ENCODE data around the gene SRL. TPM values are rescaled to one million over a fixed set of nuclear protein-coding genes. Genes with fewer than 3 reads are reported as not detected.

The SRL gene
- total and polyA plus RNA-seq, 2 of the 13 experiments (the other 11 are each of a cell fraction or from before 2014, with no cell fraction given) = 0.05 TPM; not detected in 1

DNA sequence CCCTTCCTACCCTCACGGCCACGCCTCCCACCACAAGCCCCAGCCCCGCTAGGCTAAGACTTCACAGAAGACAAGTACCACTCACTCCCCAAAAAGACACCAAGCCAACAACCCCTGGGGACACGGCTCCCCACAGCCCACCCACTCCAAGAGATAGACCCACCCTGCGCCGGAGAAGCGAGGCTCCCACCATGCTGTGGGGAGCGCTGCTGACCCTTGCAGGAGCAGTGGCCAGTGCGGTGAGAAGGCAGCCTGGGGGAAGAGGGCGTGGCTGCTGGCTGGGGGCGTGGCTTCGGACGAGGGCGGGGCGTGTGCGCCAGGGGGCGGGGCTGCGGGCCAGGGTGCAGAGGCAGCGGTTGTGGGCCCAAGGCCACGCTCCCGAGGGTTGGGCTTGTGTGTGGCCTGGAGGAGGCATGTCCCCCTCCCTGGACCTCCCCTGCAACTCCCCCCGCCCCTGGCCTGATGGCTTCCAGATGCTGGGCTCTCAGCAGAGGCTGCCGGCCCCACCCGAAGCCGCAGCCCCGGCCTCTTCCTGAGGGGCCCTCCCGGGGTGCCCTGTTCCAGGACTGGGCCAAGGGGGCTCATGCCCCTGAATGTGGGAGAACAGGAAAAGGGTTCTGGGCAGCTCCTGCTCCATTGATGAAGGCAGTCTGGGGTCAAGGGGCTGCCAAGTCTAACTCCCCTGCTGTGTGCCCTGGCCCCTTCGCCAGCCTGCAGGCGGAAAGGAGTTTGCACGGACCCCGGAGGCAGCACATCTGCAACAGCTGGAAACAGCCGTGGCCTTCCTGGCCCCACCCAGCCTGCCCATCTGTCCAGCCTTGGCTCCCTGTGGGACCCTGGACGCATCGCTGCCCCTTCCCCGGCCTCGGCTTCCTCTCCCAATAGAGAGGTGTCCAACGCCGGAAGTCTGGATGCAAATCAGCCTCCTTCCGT, 21.9 kb upstream of the SRL start:
- Histone ChIP-seq H4K20me1 (ENCODE audit: insufficient read depth, low read length) (no peaks in the 10 kb centered on the region; the same call in 1 of the 2 replicates), H2AFZ (ENCODE audit: low read length) (no peak overlapping the region), H3K4me2 (ENCODE audit: low read depth, low read length) (no peak overlapping the region), H3K4me1 (ENCODE audit: insufficient read depth, low read length) (peaks cover 29% of the 10 kb centered on the region), H3K27me3 (ENCODE audit: control insufficient read depth in 1 of 2, insufficient read depth in 2 of 2, low read length in 2 of 2) (no peaks in the 10 kb centered on the region), H3K4me3 (replicated peaks in 1 of 3; ENCODE audit: insufficient read depth in 1 of 3, low read depth in 2 of 3, low read length in 3 of 3) (no peak overlapping the region), H3K79me2 (ENCODE audit: insufficient read depth, low read length) (peaks cover 29% of the 10 kb centered on the region), H3K9ac (ENCODE audit: insufficient read depth, low read depth, low read length) (no peak overlapping the region), H3K36me3 (replicated peaks in 1 of 2; ENCODE audit: control insufficient read depth in 1 of 2, insufficient read depth in 2 of 2, low read length in 2 of 2) (peaks cover 14 to 32% of the 10 kb centered on the region in 2 experiments), H3K9me3 (ENCODE audit: low read length) (no peaks in the 10 kb centered on the region), H3K27ac (ENCODE audit: extremely low read length, insufficient read depth, low read length) (no peak overlapping the region)
- no peak for FAIRE-seq
- CTCF ChIA-PET (ENCODE audit: low intra/inter-chr PET ratio, low total read pairs) = interaction anchor here (0.9 kb wide), 1 partner anchor 67 kb away, joined by 6 read pairs; no protein-coding TSS in a partner anchor
- BruUV-seq (replicated peaks) = no TSS peak
- WGBS (ENCODE audit: low lambda C conversion rate) = 92% methylated on average over 20 of the region's 39 CpGs
- in situ Hi-C loops (cut with HindIII; ENCODE audit: extremely low pct_ligation_motif_present, low pct_unique_long_range_greater_than_20kb) (no loop called here), intact Hi-C loops (cut with micrococcal nuclease; ENCODE audit: unreplicated experiment) (no loop called here)
- peak; percentile 76 for ATAC-seq
- POLR2A ChIA-PET = interaction anchor here (1.0 kb wide), 1 partner anchor 10 kb away, joined by 3 read pairs; no protein-coding TSS in a partner anchor
- peak; percentile 47 for DNase-seq (ENCODE audit: low spot score)
- no peak for TF ChIP-seq KDM2A (CRISPR knock-in tag; IDR thresholded peaks at IDR 0.05; ENCODE audit: borderline replicate concordance, low read depth)
- TF ChIP-seq PHF21A (CRISPR knock-in tag; IDR thresholded peaks at IDR 0.05) = no peak
- no peak for TF ChIP-seq RNF2 (conservative IDR thresholded peaks at IDR 0.05; ENCODE audit: low read depth)
- TF ChIP-seq NFE2 (CRISPR knock-in tag; IDR thresholded peaks at IDR 0.05) = no peak
- TF ChIP-seq CC2D1A (CRISPR knock-in tag; IDR thresholded peaks at IDR 0.05) = no peak
- TF ChIP-seq MIER2 (CRISPR knock-in tag; IDR thresholded peaks at IDR 0.05) = no peak
- no peak for TF ChIP-seq TBL1XR1 (IDR thresholded peaks at IDR 0.05; ENCODE audit: borderline replicate concordance, low read length, partially characterized antibody)
- TF ChIP-seq, protein P1, sequence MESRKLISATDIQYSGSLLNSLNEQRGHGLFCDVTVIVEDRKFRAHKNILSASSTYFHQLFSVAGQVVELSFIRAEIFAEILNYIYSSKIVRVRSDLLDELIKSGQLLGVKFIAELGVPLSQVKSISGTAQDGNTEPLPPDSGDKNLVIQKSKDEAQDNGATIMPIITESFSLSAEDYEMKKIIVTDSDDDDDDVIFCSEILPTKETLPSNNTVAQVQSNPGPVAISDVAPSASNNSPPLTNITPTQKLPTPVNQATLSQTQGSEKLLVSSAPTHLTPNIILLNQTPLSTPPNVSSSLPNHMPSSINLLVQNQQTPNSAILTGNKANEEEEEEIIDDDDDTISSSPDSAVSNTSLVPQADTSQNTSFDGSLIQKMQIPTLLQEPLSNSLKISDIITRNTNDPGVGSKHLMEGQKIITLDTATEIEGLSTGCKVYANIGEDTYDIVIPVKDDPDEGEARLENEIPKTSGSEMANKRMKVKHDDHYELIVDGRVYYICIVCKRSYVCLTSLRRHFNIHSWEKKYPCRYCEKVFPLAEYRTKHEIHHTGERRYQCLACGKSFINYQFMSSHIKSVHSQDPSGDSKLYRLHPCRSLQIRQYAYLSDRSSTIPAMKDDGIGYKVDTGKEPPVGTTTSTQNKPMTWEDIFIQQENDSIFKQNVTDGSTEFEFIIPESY (CRISPR knock-in tag; IDR thresholded peaks at IDR 0.05) = peak; percentile 40; the same call in 1 of the 2 replicates
- TF ChIP-seq ZNF781 (CRISPR knock-in tag; IDR thresholded peaks at IDR 0.05; ENCODE audit: borderline replicate concordance, not compliant biosample characterization) = no peak
- TF ChIP-seq SOX13 (IDR thresholded peaks at IDR 0.05) = no peak
- no peak for TF ChIP-seq SOX13 (CRISPR knock-in tag; conservative IDR thresholded peaks at IDR 0.05 in 1 of 2, IDR thresholded peaks at IDR 0.05 in 1 of 2)
- TF ChIP-seq, protein P2, sequence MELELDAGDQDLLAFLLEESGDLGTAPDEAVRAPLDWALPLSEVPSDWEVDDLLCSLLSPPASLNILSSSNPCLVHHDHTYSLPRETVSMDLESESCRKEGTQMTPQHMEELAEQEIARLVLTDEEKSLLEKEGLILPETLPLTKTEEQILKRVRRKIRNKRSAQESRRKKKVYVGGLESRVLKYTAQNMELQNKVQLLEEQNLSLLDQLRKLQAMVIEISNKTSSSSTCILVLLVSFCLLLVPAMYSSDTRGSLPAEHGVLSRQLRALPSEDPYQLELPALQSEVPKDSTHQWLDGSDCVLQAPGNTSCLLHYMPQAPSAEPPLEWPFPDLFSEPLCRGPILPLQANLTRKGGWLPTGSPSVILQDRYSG (CRISPR knock-in tag; IDR thresholded peaks at IDR 0.05) = no peak
- no peak for TF ChIP-seq KDM5A (IDR thresholded peaks at IDR 0.05; ENCODE audit: borderline replicate concordance, low read length)
- 0 out of 2 replicates have a peak, but pooled peaks have one; percentile 20 for TF ChIP-seq ZFX (CRISPR knock-in tag; IDR thresholded peaks at IDR 0.05; ENCODE audit: low read depth)
- TF ChIP-seq MTA3 (CRISPR knock-in tag; IDR thresholded peaks at IDR 0.05) = no peak
- no peak for TF ChIP-seq ZNF788 (CRISPR knock-in tag; IDR thresholded peaks at IDR 0.05; ENCODE audit: borderline replicate concordance)
- TF ChIP-seq, protein P3, sequence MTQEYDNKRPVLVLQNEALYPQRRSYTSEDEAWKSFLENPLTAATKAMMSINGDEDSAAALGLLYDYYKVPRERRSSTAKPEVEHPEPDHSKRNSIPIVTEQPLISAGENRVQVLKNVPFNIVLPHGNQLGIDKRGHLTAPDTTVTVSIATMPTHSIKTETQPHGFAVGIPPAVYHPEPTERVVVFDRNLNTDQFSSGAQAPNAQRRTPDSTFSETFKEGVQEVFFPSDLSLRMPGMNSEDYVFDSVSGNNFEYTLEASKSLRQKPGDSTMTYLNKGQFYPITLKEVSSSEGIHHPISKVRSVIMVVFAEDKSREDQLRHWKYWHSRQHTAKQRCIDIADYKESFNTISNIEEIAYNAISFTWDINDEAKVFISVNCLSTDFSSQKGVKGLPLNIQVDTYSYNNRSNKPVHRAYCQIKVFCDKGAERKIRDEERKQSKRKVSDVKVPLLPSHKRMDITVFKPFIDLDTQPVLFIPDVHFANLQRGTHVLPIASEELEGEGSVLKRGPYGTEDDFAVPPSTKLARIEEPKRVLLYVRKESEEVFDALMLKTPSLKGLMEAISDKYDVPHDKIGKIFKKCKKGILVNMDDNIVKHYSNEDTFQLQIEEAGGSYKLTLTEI (CRISPR knock-in tag; conservative IDR thresholded peaks at IDR 0.05) = no peak
- TF ChIP-seq ZNF224 (CRISPR knock-in tag; IDR thresholded peaks at IDR 0.05) = no peak
- no peak for TF ChIP-seq MATR3 (CRISPR knock-in tag; IDR thresholded peaks at IDR 0.05)

Data from HepG2 (cell line).